Measurements from ENCODE around the gene ANKRD1.
"Not testable (repeated sequence)": the region's sequence is repeated elsewhere in the genome, so short reads cannot be mapped to it uniquely, and the experiment has no call there.

GRCh38 chr10:90896916-90897315 lies 24.0 kb downstream of the ANKRD1 start:
- not testable (repeated sequence) for TF ChIP-seq CTCF (IDR thresholded peaks at IDR 0.05); ZFX (IDR thresholded peaks at IDR 0.05; ENCODE audit: borderline replicate concordance)

Data from 22Rv1 (cell line).